Spinal cord (tissue), 10 donors: Measurements from ENCODE around the gene CLEC20A. TPM values are rescaled to one million over a fixed set of nuclear protein-coding genes. Genes with fewer than 3 reads are reported as not detected.
A peak's percentile ranks its signal among the peaks of the same experiment; 100 is the strongest.

Source experiments
- DNase-seq, 6 donors: peaks; one replicate each; pipeline versions ENCODE4 v3.0.0 to v3.0.0-alpha.2; 2013 to 2015; ENCODE audit warnings: low spot score in 6 of 6, low read depth in 4 of 6
- H3K27ac ChIP-seq: one replicate; pipeline ENCODE4 v1.5.1; 2013; ENCODE audit warnings: low read depth, low read length, control low read depth
- H3K27me3 ChIP-seq: one replicate; pipeline ENCODE4 v1.6.1; 2013; ENCODE audit warnings: low read length; ENCODE audit not compliant: control insufficient read depth, insufficient read depth
- H3K36me3 ChIP-seq: one replicate; pipeline ENCODE4 v1.6.1; 2013; ENCODE audit warnings: low read length; ENCODE audit not compliant: control insufficient read depth, insufficient read depth
- H3K4me1 ChIP-seq: one replicate; pipeline ENCODE4 v1.6.1; 2013; ENCODE audit warnings: low read length; ENCODE audit not compliant: control insufficient read depth, insufficient read depth
- H3K4me3 ChIP-seq: one replicate; pipeline ENCODE4 v1.5.1; 2013; ENCODE audit warnings: low read depth, low read length, control low read depth
- H3K9me3 ChIP-seq: one replicate; pipeline ENCODE4 v1.6.1; 2013; ENCODE audit warnings: low read length; ENCODE audit not compliant: control insufficient read depth, insufficient read depth
- WGBS: methylation state at CpG from one replicate; pipeline ENCODE4 v1.1.5; 2013; ENCODE audit warnings: missing lambda C conversion rate; ENCODE audit not compliant: insufficient coverage; 5-methylcytosine and 5-hydroxymethylcytosine counted together
- polyA plus RNA-seq, 2 donors: library from polyadenylated mRNA; unstranded; fragments of 120-200 nt; gene quantifications; one replicate each; pipeline ENCODE4 v1.2.1, GENCODE V29; 2013; ENCODE audit not compliant: insufficient read length in 2 of 2
- total RNA-seq, 2 donors: library from RNA; depleted of rRNA in 1 of 2; stranded (reverse); fragments of 120-200 nt in 1 of 2; fragments of >200 nt in 1 of 2; gene quantifications; one replicate each; pipeline versions ENCODE4 v1.2.3 to v1.2.4, GENCODE V29; 2013 to 2014
- donor health status: healthy.

The CLEC20A gene
- total and polyA plus RNA-seq, 4 donors, result 0.20 TPM; not detected in 3

DNA sequence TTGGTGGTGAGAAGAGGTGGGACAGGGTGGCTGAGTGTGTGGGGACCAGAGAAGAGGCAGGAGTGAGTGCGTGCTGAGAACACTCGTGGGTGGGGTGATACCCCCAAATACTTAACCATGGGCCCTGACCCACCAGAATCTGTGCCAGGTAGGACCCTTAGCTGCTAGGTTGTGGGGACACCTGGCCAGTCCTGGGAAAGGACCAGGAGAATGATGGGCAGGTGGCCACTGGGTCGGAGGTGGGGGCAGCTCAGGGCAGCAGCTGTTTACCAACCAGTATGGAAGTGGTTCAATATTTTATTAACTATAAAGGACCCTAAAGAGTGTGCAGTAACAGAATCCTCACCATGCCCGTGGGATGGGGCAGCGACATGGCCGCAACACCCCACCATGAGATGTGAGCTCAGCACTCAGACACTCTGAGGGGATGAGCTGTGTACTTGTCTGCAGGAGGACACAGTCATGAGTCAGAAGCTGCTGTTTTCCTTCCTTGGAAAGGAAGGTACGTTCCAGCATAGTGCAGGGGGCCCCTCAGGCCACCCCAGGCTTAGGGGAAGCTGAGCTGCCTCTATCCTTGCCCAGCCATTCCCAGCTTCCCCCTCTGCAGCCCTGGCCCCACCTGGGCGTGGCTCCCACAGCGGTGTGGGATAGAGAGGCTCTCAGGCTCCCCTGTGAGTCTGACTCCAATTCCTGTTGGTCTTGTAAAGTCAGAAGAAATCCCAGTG is 41.6 kb upstream of the CLEC20A start:
- H3K27ac ChIP-seq, result no peak overlapping the region
- no peaks in the 10 kb centered on the region for H3K9me3 ChIP-seq
- WGBS, result 75% methylated on average over 4 of the region's 9 CpGs
- no peaks in the 10 kb centered on the region for H3K27me3 ChIP-seq
- H3K4me3 ChIP-seq, result no peak overlapping the region
- no peak for DNase-seq
- peaks cover 4% of the 10 kb centered on the region for H3K36me3 ChIP-seq
- H3K4me1 ChIP-seq, result peaks cover 33% of the 10 kb centered on the region

DNA sequence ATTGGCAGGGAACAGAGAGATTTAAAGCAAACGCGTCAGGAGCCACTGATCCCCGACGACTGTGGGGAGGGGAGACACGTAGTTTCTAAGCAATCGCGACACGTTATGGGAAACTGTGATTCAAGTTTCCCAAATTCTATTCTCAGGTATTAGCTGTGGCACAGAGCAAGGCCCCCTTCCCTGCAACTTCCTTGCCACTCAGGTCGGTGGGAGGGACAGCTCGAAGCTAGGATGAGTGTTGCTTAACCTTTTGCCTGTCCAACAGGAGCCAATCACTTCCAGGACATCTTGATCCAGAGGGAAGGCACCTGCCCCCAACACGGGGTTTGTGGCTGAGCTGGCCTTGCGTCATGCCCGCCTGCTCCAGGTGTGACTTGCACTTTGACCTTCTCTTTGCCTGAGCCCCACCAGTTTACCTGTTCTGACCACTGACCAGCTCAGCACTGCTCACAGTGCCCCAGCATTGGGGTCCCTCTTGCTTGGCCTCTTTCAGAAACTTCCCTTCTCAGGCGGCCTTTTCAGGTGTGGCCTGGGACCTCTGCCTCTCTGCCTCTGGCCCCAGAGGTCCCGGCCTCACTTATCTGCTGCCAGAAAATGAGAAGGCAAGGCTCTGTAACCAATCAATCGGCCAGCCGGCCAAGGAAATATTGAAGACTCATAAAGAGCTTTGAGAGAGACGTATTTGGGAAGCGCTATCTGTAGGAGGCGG is 40.8 kb upstream of the CLEC20A start:
- H3K27me3 ChIP-seq, result no peaks in the 10 kb centered on the region
- WGBS, result 69% methylated on average over 20 of the region's 20 CpGs
- H3K4me3 ChIP-seq, result no peak overlapping the region
- H3K9me3 ChIP-seq, result no peaks in the 10 kb centered on the region
- no peak overlapping the region for H3K27ac ChIP-seq
- peaks cover 29% of the 10 kb centered on the region for H3K4me1 ChIP-seq
- no peak for DNase-seq
- peaks cover 4% of the 10 kb centered on the region for H3K36me3 ChIP-seq

DNA sequence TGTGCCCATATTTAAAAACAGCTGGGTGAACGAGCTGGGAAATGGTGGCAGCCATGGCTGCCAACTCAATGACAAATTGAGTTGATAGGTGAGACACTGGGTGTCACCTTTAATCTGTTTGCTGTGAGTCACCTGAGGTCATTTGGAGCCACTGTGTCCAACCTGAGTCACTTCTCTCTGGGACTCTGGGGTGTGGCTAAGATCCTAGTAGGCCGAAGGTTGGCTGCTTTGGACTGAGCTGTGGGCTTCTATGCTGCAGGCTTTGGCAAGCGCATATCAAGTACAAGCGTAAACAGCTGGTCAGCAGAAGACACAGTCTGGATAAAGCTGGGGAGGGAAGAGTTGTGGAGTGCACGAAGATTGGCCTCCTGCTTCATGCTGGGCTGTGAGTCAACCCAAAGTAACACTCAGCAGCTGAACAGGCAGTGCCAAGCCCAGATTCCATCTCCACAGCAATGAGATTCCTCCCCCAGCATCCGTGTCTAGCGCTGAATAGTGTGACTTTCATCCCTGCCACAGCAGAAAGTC is 40.1 kb upstream of the CLEC20A start:
- 39% methylated on average over 7 of the region's 7 CpGs for WGBS
- DNase-seq, result peak in 4 of 6 donors; percentile 13 to 90 (median 29)
- H3K4me1 ChIP-seq, result peaks cover 26% of the 10 kb centered on the region
- no peak overlapping the region for H3K4me3 ChIP-seq
- peak overlapping the region; percentile 22 for H3K27ac ChIP-seq
- no peaks in the 10 kb centered on the region for H3K27me3 ChIP-seq
- H3K9me3 ChIP-seq, result no peaks in the 10 kb centered on the region
- H3K36me3 ChIP-seq, result peaks cover 2% of the 10 kb centered on the region

DNA sequence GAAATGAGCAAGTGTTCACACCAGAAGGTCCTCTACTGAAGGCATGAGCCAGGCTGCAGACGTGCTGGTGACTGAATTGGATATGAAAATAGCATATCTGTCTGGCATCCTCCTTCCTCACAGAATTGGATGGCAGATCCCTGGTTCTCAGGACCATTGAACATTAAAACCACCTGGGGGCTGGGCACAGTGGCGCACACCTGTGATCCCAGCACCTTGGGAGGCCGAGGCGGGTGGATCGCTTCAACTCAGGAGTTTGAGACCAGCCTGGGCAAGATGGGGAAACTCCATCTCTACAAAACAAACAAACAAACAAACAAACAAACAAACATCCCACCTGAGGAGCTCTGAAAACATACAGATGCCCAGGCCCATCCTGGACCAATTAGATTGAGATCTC is 39.6 kb upstream of the CLEC20A start:
- Histone ChIP-seq H3K36me3 (peaks cover 2% of the 10 kb centered on the region), H3K4me1 (peaks cover 24% of the 10 kb centered on the region), H3K27me3 (no peaks in the 10 kb centered on the region), H3K9me3 (no peaks in the 10 kb centered on the region), H3K27ac (no peak overlapping the region), H3K4me3 (no peak overlapping the region)
- peak in 1 of 6 donors; percentile 60 for DNase-seq
- 100% methylated on average over 2 of the region's 5 CpGs for whole genome bisulfite sequencing

DNA sequence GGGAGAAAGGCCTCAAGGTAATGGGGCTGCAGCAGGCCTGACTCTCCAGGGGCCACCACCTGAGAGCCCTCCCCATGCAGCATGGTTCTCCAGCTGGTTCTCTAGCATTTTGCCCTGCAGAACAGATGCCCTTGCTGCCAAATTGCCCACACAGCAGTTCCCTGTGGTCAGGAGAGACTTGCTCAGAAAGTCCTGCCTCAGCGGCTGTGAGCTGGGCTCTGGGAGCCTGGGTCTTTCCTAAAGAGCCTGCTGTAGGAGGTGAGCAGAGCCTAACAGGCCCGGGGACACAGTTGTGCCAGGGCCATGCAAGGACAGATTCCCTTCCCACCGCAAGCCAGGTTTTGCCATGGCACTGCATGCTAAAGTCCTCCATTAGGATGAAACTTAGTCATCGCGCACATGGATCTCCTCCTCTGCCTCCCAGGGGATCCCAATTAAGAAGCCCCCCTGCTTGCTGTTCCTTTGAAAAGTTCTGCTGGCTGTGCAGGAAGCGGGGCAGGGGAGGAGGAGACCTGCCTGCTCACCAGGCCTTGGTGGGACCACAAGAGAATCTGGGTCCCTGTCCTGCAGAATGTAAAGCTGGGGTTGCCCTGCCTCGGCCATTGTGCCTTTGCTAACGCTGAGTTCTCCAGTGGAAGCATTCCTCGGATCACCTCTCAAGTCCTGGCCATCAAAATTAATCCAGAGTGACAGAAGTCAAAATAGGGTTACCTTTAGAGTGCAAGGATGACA is 37.5 kb upstream of the CLEC20A start:
- Histone ChIP-seq H3K9me3 (no peaks in the 10 kb centered on the region), H3K4me3 (no peak overlapping the region), H3K27me3 (no peaks in the 10 kb centered on the region), H3K36me3 (peaks cover 2% of the 10 kb centered on the region), H3K4me1 (peaks cover 24% of the 10 kb centered on the region), H3K27ac (no peak overlapping the region)
- 96% methylated on average over 9 of the region's 9 CpGs for WGBS
- no peak for DNase-seq

DNA sequence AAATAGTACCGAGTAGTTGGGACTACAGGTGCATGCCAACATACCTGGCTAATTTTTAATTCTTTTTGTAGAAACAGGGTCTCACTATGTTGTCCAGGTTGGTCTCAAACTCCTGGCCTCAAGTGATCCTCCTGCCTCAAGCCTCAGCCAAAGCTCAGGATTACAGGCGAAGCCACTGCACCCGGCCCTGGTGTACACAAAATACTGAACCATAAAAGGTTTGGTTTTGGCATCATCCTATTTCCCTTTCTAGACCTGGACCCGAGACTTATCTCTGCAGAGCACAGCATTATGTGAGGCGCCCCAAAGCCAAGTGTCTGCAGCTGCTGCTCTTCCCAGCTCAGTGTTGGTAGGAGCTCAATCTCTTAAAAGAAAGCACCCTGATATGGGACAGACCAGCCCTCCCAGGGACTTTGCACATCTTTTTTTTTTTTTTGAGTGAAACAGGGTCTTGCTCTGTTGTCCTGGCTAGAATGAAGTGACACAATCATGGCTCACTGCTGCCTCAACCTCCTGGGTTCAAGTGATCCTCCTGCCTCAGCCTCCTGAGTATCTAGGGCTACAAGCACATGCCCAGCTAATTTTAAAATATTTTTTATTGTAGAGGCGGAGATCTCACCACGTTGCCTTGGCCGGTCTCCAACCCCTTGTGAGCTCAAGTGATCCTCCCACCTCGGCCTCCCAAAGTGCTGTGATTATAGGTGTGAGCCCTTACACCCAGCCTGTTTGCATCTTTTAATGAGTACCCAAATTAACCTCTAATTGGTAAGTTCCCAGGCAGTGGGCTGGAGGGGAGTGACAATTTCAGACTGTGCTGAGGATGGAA is 36.6 kb upstream of the CLEC20A start:
- no peaks in the 10 kb centered on the region for H3K36me3 ChIP-seq
- H3K9me3 ChIP-seq, result no peaks in the 10 kb centered on the region
- H3K4me1 ChIP-seq, result peaks cover 21% of the 10 kb centered on the region
- WGBS, result 94% methylated on average over 9 of the region's 9 CpGs
- H3K27ac ChIP-seq, result no peak overlapping the region
- H3K27me3 ChIP-seq, result no peaks in the 10 kb centered on the region
- DNase-seq, result no peak
- H3K4me3 ChIP-seq, result no peak overlapping the region

DNA sequence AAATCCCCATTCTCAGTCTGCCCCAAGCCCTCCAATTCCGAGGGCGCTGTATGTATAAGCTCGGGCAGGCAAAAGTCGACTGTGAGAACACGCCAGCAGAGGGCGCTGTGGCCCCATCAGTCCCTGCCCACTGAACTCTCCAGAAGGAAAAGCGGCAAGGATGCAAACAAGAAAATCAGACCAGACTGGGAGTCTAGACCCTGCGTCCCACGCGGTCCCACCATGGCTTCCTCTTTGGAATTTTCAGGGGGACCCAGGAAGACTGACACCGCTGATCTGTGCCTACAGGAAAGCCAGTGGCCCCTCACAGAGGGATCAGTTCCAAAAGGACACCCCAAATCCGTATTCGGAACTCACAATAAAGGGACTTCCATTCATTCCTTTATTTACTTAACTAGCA is 35.6 kb upstream of the CLEC20A start:
- WGBS, result 5% methylated on average over 11 of the region's 13 CpGs
- Histone ChIP-seq H3K36me3 (no peaks in the 10 kb centered on the region), H3K9me3 (no peaks in the 10 kb centered on the region), H3K4me1 (peaks cover 14% of the 10 kb centered on the region), H3K4me3 (no peak overlapping the region), H3K27me3 (no peaks in the 10 kb centered on the region), H3K27ac (no peak overlapping the region)
- peak; percentile 40 to 92 (median 70) for DNase-seq

DNA sequence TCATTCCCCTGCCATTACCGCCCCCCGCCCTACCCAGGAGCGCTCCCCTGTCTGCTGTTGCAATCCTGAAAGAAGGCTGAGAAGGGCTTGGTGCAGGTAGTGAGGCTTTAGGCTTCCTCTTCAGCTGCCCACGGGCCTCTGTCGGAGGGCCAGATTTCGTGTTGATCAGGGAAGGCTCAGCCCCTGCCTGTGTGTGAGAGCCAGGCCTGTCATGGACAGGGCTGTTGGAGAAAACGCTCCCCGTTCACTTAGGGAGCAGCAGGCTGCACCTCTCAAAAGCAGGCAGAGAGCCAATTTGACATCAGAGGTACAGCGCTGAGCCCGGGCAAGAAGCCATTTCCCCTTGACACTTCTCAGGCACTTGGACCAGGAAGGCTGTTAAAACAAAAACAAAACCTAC is 35.1 kb upstream of the CLEC20A start:
- Histone ChIP-seq H3K27me3 (no peaks in the 10 kb centered on the region), H3K36me3 (no peaks in the 10 kb centered on the region), H3K4me1 (peaks cover 9% of the 10 kb centered on the region), H3K9me3 (no peaks in the 10 kb centered on the region), H3K4me3 (no peak overlapping the region), H3K27ac (no peak overlapping the region)
- no peak for DNase-seq
- WGBS, result 70% methylated on average over 10 of the region's 10 CpGs

DNA sequence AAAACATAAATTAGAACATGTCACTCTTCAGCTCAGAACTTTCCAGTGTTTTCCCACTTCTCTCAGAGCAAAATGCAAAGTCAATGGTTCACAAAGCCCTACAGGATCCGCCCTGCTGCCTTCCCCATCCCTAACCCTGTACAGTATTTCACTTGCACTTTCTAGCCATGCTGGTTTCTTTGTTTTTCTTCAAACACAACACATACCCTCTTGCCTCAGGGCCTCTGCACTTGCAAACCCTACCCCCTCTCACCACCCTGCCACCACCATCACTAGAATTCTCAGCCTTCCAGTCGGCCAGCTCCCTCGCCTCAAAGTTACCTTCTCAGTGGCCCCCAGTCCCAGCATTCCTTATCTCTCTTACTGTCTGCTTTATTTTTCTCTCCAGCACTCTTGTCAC is 33.7 kb upstream of the CLEC20A start:
- WGBS, result 87% methylated on average over 3 of the region's 3 CpGs
- DNase-seq, result no peak
- H3K27me3 ChIP-seq, result no peaks in the 10 kb centered on the region

More for the DNA sequence above, 33.7 kb upstream of the CLEC20A start:
- Histone ChIP-seq H3K4me1 (peaks cover 5% of the 10 kb centered on the region), H3K36me3 (no peaks in the 10 kb centered on the region), H3K9me3 (no peaks in the 10 kb centered on the region), H3K4me3 (no peak overlapping the region), H3K27ac (no peak overlapping the region)
